Ovary (tissue), 3 donors: ENCODE measurements around the gene ANKK1.

Experiments used
- EP300 ChIP-seq: sonication (generic); formaldehyde crosslinking; IDR thresholded peaks from one replicate; pipeline ENCODE4 v1.6.1; 2017; ENCODE audit warnings: antibody characterized with exemption
- POLR2A ChIP-seq: fragments of 450-650 bp; IDR thresholded peaks from one replicate; pipeline ENCODE4 v1.6.1; 2017; ENCODE audit warnings: antibody characterized with exemption, mild to moderate bottlenecking, moderate library complexity
- TF ChIP-seq, protein P1 (sequence below), 3 donors: fragments of 450-650 bp in 2 of 3; fragments of 200-600 bp in 1 of 3; IDR thresholded peaks; one replicate each; pipeline versions ENCODE4 v1.5.1 to v1.8.0; 2016 to 2022; ENCODE audit warnings: antibody characterized with exemption in 3 of 3, mild to moderate bottlenecking in 1 of 3
- donor health status: DM: no; HTN: no; CAD: no.

DNA sequence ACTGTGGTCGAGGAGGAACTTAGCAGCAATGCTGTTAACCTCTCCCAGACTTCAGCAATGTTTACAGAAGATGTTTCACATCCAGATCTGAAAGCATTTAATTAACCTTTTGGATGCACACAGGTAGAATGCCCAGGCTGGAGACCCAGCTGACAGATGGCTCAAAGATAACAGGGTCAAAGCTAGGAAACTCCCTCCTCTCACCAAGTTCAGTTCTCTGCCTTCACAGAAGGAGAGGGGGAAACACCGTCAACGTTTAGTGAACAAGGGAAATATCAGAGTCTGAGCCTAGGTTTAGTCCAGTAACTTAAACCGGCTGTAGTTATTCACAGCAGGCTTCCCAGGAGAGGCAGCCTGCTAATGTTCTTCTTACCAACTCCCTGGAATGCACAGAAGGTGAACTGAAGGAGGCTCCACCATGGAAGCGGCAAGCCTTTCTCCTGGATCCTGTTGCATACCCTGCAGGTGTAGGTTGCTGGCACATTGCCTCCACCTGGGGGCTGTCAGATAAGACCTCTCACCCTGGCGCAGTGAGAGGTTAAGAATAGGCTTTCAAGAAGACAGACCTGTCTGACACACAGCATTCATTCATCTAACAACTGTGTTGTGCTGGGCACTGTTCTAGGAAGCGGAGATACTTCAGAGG is 23.5 kb upstream of the ANKK1 start:
- TF ChIP-seq POLR2A (no peak), EP300 (no peak)
- TF ChIP-seq, protein P1, sequence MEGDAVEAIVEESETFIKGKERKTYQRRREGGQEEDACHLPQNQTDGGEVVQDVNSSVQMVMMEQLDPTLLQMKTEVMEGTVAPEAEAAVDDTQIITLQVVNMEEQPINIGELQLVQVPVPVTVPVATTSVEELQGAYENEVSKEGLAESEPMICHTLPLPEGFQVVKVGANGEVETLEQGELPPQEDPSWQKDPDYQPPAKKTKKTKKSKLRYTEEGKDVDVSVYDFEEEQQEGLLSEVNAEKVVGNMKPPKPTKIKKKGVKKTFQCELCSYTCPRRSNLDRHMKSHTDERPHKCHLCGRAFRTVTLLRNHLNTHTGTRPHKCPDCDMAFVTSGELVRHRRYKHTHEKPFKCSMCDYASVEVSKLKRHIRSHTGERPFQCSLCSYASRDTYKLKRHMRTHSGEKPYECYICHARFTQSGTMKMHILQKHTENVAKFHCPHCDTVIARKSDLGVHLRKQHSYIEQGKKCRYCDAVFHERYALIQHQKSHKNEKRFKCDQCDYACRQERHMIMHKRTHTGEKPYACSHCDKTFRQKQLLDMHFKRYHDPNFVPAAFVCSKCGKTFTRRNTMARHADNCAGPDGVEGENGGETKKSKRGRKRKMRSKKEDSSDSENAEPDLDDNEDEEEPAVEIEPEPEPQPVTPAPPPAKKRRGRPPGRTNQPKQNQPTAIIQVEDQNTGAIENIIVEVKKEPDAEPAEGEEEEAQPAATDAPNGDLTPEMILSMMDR (IDR thresholded peaks at IDR 0.05) = no peak
